Measurements from ENCODE around the gene CTTNBP2NL. TPM values are rescaled to one million over a fixed set of nuclear protein-coding genes. Genes with fewer than 3 reads are reported as not detected.

The CTTNBP2NL gene
- total RNA-seq, 1 donor from 2014 or later, result 59.4 TPM

DNA sequence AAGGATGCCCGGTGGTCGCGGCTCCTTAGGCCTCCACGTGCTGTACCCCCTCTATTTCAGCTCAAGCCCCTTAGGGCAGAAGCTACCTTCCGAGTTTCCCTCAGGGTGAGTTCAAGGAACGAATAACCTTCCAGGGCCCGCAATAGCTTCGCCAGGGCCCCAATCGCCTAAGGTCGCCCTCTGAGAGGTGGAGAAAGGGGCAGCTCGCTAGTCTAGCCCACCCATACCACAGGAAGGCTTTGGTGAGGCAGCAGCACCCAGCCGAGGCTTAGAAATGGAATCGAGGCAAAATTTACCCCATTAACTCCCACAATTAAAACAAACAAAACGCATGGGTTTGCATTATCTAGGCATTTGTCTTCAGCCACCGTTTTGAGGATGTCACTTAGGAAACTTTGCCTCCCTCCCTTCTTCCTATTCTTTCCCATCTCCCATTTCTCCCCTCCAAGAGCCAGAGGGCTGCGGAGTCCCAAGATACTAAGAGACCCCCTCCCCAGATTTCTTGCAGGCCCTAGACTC is 113.7 kb downstream of the CTTNBP2NL start:
- H3K4me1 ChIP-seq, result peaks cover 11% of the 10 kb centered on the region
- no peak overlapping the region for H3K27ac ChIP-seq
- DNase-seq, result no peak
- H3K4me3 ChIP-seq, result peak overlapping the region; percentile 56
- no peak for ATAC-seq
- TF ChIP-seq, protein P1, sequence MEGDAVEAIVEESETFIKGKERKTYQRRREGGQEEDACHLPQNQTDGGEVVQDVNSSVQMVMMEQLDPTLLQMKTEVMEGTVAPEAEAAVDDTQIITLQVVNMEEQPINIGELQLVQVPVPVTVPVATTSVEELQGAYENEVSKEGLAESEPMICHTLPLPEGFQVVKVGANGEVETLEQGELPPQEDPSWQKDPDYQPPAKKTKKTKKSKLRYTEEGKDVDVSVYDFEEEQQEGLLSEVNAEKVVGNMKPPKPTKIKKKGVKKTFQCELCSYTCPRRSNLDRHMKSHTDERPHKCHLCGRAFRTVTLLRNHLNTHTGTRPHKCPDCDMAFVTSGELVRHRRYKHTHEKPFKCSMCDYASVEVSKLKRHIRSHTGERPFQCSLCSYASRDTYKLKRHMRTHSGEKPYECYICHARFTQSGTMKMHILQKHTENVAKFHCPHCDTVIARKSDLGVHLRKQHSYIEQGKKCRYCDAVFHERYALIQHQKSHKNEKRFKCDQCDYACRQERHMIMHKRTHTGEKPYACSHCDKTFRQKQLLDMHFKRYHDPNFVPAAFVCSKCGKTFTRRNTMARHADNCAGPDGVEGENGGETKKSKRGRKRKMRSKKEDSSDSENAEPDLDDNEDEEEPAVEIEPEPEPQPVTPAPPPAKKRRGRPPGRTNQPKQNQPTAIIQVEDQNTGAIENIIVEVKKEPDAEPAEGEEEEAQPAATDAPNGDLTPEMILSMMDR (IDR thresholded peaks at IDR 0.05), result no peak
- H3K36me3 ChIP-seq, result no peaks in the 10 kb centered on the region
- intact Hi-C loops (cut with DNase I), result no loop called here
- H3K27me3 ChIP-seq, result peaks cover 26% of the 10 kb centered on the region
- H3K9me3 ChIP-seq, result no peaks in the 10 kb centered on the region

DNA sequence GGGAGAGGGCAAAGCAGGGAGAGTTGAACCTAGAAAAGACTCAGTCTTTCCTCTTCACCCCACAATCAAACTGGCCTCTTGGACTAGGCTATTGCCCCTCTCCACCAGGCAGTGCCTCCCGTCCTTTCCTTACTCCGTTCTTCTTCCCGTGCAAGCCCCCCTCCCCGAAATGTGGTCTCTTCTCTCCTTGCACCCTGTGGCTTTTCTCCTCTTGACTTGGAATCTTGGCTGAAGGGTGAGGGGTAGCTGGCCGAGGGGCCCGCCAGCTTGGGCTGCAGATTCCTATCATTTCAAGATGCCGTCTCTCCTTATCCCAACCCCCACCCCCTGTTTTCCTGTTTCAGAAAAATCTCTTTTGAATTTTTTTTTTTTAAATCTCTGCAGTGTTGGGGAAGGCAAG is 114.3 kb downstream of the CTTNBP2NL start:
- no peak overlapping the region for H3K4me3 ChIP-seq
- H3K4me1 ChIP-seq, result peaks cover 11% of the 10 kb centered on the region
- intact Hi-C loops (cut with DNase I), result no loop called here
- ATAC-seq (no peak), DNase-seq (no peak)
- H3K36me3 ChIP-seq, result no peaks in the 10 kb centered on the region
- TF ChIP-seq, protein P1 (IDR thresholded peaks at IDR 0.05), result no peak
- H3K9me3 ChIP-seq, result no peaks in the 10 kb centered on the region
- peaks cover 26% of the 10 kb centered on the region for H3K27me3 ChIP-seq
- H3K27ac ChIP-seq, result no peak overlapping the region

Small RNA genes within 50 kb of the gene (microRNA-seq; reads per million reads assigned to microRNA genes)
- gene MIR4256 (ENCODE audit: borderline microRNAs expressed), result not detected

Other genes with a start within 250 kb of the CTTNBP2NL start
- 8.5 TPM for gene WNT2B, start 112.8 kb downstream of the CTTNBP2NL start, total RNA-seq
- 27.2 TPM for gene ST7L, start 222.9 kb downstream of the CTTNBP2NL start, total RNA-seq
- 123 TPM for gene CAPZA1, start 223.6 kb downstream of the CTTNBP2NL start, total RNA-seq

Data from upper lobe of right lung (tissue), 1 donor.